Melanocyte of skin (primary cell): ENCODE data around the gene GJC3. TPM values are rescaled to one million over a fixed set of nuclear protein-coding genes. Genes with fewer than 3 reads are reported as not detected.

Experiments
- small RNA-seq, 2 donors: library from RNA; depleted of rRNA; stranded (forward); fragments of <200 nt; gene quantifications; one replicate each; pipeline ENCODE3, GENCODE V24; 2012
- total RNA-seq, 2 donors: library from RNA; depleted of rRNA; stranded (reverse); fragments of >200 nt; gene quantifications; 2 replicates each; pipeline ENCODE4 v1.2.3, GENCODE V29; 2012

The GJC3 gene
- under 1 TPM in 1 of 2 donors, not detected in 1; 0.69 TPM for total RNA-seq

GRCh38 chr7:99928994-99929729, at the start of gene GJC3:
GJC3 (minus strand) TSS chr7:99929620; CDS start chr7:99929620, 0 bp downstream.

GRCh38 chr7:99975782-99976521, 46.5 kb upstream of the GJC3 start, which contains the start of gene AZGP1:
AZGP1 (minus strand) TSS chr7:99976031; CDS start chr7:99976020, 11 bp downstream.

GRCh38 chr7:99918959-99919813, 10.2 kb downstream of the GJC3 start, which contains the start of gene TRIM4:
TRIM4 (minus strand) TSS chr7:99919530; CDS start chr7:99919401, 129 bp downstream.

GRCh38 chr7:99876933-99877332, 52.5 kb downstream of the GJC3 start, which contains the start of gene OR2AE1:
OR2AE1 (minus strand) TSS chr7:99877033; CDS start chr7:99877033, 0 bp downstream.

Small RNAs within 50 kb of the gene (small RNA-seq; reads per million reads assigned to genes)
- gene RF00019: 0 reads per million in 2 donors
- 0 to 0.04 reads per million in 2 donors for gene RF00561

Other genes with a start within 250 kb of the GJC3 start
- gene CYP3A5, start 249.6 kb downstream of the GJC3 start, total RNA-seq: under 1 TPM in 1 of 2 donors, not detected in 1; under 0.01 TPM
- gene CYP3A7, start 194.4 kb downstream of the GJC3 start, total RNA-seq: not detected
- gene CYP3A4, start 145.4 kb downstream of the GJC3 start, total RNA-seq: not detected
- not detected for gene CYP3A43, start 101.6 kb downstream of the GJC3 start, total RNA-seq
- under 1 TPM; 0.33 to 0.34 TPM for gene OR2AE1, start 52.6 kb downstream of the GJC3 start, total RNA-seq
- gene TRIM4, start 10.1 kb downstream of the GJC3 start, total RNA-seq: 10 to 100 TPM; 22.7 to 25.3 TPM
- under 1 TPM; 0.34 to 1.00 TPM for gene AZGP1, start 46.4 kb upstream of the GJC3 start, total RNA-seq
- 10 to 100 TPM; 39.3 to 68.5 TPM for gene ZKSCAN1, start 86.0 kb upstream of the GJC3 start, total RNA-seq
- gene ZSCAN21, start 120.2 kb upstream of the GJC3 start, total RNA-seq: 10 to 100 TPM in 1 of 2 donors, 1 to 10 TPM in 1; 7.0 to 12.4 TPM
- gene ZNF3, start 152.1 kb upstream of the GJC3 start, total RNA-seq: 10 to 100 TPM; 21.0 to 21.3 TPM
- gene COPS6, start 159.3 kb upstream of the GJC3 start, total RNA-seq: 10 to 100 TPM; 42.3 to 48.0 TPM
- 100 to 1,000 TPM in 1 of 2 donors, 10 to 100 TPM in 1; 69.5 to 202 TPM for gene MCM7, start 171.8 kb upstream of the GJC3 start, total RNA-seq
- gene AP4M1, start 172.0 kb upstream of the GJC3 start, total RNA-seq: 10 to 100 TPM; 11.0 to 12.4 TPM
- gene TAF6, start 189.7 kb upstream of the GJC3 start, total RNA-seq: 10 to 100 TPM; 31.0 to 54.3 TPM
- gene CNPY4, start 190.0 kb upstream of the GJC3 start, total RNA-seq: 10 to 100 TPM; 11.0 to 12.0 TPM
- gene MBLAC1, start 197.3 kb upstream of the GJC3 start, total RNA-seq: 1 to 10 TPM; 2.3 to 2.8 TPM
- 100 to 1,000 TPM in 1 of 2 donors, 10 to 100 TPM in 1; 96.0 to 127 TPM for gene LAMTOR4, start 219.3 kb upstream of the GJC3 start, total RNA-seq
- 10 to 100 TPM in 1 of 2 donors, 1 to 10 TPM in 1; 10.0 to 12.0 TPM for gene TRAPPC14, start 229.1 kb upstream of the GJC3 start, total RNA-seq
- 1 to 10 TPM; 3.3 to 5.2 TPM for gene GAL3ST4, start 239.0 kb upstream of the GJC3 start, total RNA-seq
- gene GPC2, start 247.8 kb upstream of the GJC3 start, total RNA-seq: 1 to 10 TPM; 1.7 to 2.4 TPM
- gene STAG3, start 248.3 kb upstream of the GJC3 start, total RNA-seq: 1 to 10 TPM; 1.7 to 2.4 TPM